HEK293 (cell line): Measurements from ENCODE around the gene PGBD5.
A peak's percentile ranks its signal among the peaks of the same experiment; 100 is the strongest.

Experiments used
- CTCF ChIA-PET: fragments of 350-600 bp; formaldehyde crosslinking; extraction: SDS; loops from one replicate; lab custom pipeline; 2021; ENCODE audit warnings: antibody characterized with exemption; lab: Yijun Ruan, JAX
- POLR2A ChIA-PET: fragments of 300-600 bp; formaldehyde crosslinking; extraction: SDS; loops from one replicate; lab custom pipeline; 2020; ENCODE audit warnings: antibody characterized with exemption, inconsistent platforms; lab: Yijun Ruan, JAX
- H3K27ac ChIP-seq: fragments of 200-500 bp; sonication (Bioruptor generic); 2 replicates; pipeline ENCODE4 v1.5.1; 2014; ENCODE audit warnings: low read depth, low read length, control low read depth, inconsistent platforms; ENCODE audit errors: extremely low read depth
- H3K36me3 ChIP-seq, 2 experiments: fragments of 200-500 bp in 1 of 2; sonication (Bioruptor generic) in 1 of 2; 1 replicate in 1 of 2; 2 replicates in 1 of 2; pipeline ENCODE4 v1.5.1; 2014 to 2017; ENCODE audit warnings: inconsistent platforms in 2 of 2, low read length in 2 of 2; ENCODE audit not compliant: control insufficient read depth in 2 of 2, insufficient read depth in 1 of 2
- H3K4me1 ChIP-seq: fragments of 200-500 bp; sonication (Bioruptor generic); 2 replicates; pipeline ENCODE4 v1.5.1; 2014; ENCODE audit warnings: mild to moderate bottlenecking, low read length, inconsistent platforms; ENCODE audit not compliant: control insufficient read depth, insufficient read depth
- H3K4me3 ChIP-seq: 2 replicates; pipeline ENCODE4 v1.5.1; 2011; ENCODE audit warnings: low read depth, mild to moderate bottlenecking, control low read depth, low read length, moderate library complexity
- H3K9me3 ChIP-seq: fragments of 200-500 bp; sonication (Bioruptor generic); 2 replicates; pipeline ENCODE4 v1.5.1; 2014; ENCODE audit warnings: low read depth, low read length, inconsistent platforms; ENCODE audit not compliant: control insufficient read depth, insufficient read depth
- HOXD13 ChIP-seq: sonication (generic); formaldehyde crosslinking; IDR thresholded peaks from 2 replicates; pipeline ENCODE4 v1.8.0; 2022; ENCODE audit warnings: missing genetic modification reagents, borderline replicate concordance
- KLF1 ChIP-seq: fragments of 450-650 bp; formaldehyde crosslinking; IDR thresholded peaks from 2 replicates; pipeline ENCODE4 v1.5.1; 2016; ENCODE audit warnings: missing biosample characterization, missing genetic modification characterization
- KLF16 ChIP-seq: fragments of 450-650 bp; formaldehyde crosslinking; IDR thresholded peaks from 2 replicates; pipeline ENCODE4 v1.5.1; 2017; ENCODE audit warnings: missing biosample characterization, missing genetic modification characterization
- PRDM1 ChIP-seq: fragments of 450-650 bp; formaldehyde crosslinking; IDR thresholded peaks from 2 replicates; pipeline ENCODE4; 2016; ENCODE audit warnings: missing biosample characterization, missing genetic modification characterization
- REPIN1 ChIP-seq: fragments of 450-650 bp; formaldehyde crosslinking; IDR thresholded peaks from 2 replicates; pipeline ENCODE4 v1.5.1; 2017; ENCODE audit warnings: missing biosample characterization, missing genetic modification characterization, low read depth
- ZNF132 ChIP-seq: fragments of 450-650 bp; formaldehyde crosslinking; IDR thresholded peaks from 2 replicates; pipeline ENCODE4 v1.5.1; 2017; ENCODE audit warnings: missing biosample characterization, missing genetic modification characterization, borderline replicate concordance
- ZNF221 ChIP-seq: fragments of 450-650 bp; formaldehyde crosslinking; IDR thresholded peaks from 2 replicates; pipeline ENCODE4 v1.5.1; 2017; ENCODE audit warnings: missing biosample characterization, missing genetic modification characterization, borderline replicate concordance
- ZNF48 ChIP-seq: fragments of 450-650 bp; formaldehyde crosslinking; IDR thresholded peaks from 2 replicates; pipeline ENCODE4 v1.5.1; 2016; ENCODE audit warnings: missing biosample characterization, missing genetic modification characterization
- ZNF501 ChIP-seq: fragments of 450-650 bp; formaldehyde crosslinking; IDR thresholded peaks from 2 replicates; pipeline ENCODE4 v1.5.1; 2016; ENCODE audit warnings: missing biosample characterization, missing genetic modification characterization
- ZNF555 ChIP-seq: fragments of 450-650 bp; formaldehyde crosslinking; conservative IDR thresholded peaks from 2 replicates; pipeline ENCODE4 v1.5.1; 2017; ENCODE audit warnings: missing biosample characterization, mild to moderate bottlenecking, missing genetic modification characterization, inconsistent platforms
- ZNF785 ChIP-seq: fragments of 450-650 bp; formaldehyde crosslinking; IDR thresholded peaks from 2 replicates; pipeline ENCODE4 v1.5.1; 2016; ENCODE audit warnings: missing biosample characterization, missing genetic modification characterization
- TF ChIP-seq, protein P1 (sequence below): fragments of 450-650 bp; formaldehyde crosslinking; IDR thresholded peaks from 2 replicates; pipeline ENCODE4 v1.5.1; 2016; ENCODE audit warnings: missing biosample characterization, missing genetic modification characterization, borderline replicate concordance
- TF ChIP-seq, protein P2 (sequence below): fragments of 450-650 bp; formaldehyde crosslinking; IDR thresholded peaks from 2 replicates; pipeline ENCODE4 v1.5.1; 2016; ENCODE audit warnings: missing biosample characterization, missing genetic modification characterization, borderline replicate concordance
- TF ChIP-seq, protein P3 (sequence below): fragments of 450-650 bp; formaldehyde crosslinking; IDR thresholded peaks from 2 replicates; pipeline ENCODE4 v1.5.1; 2016; ENCODE audit warnings: missing biosample characterization, missing genetic modification characterization
- TF ChIP-seq, protein P4 (sequence below): fragments of 450-650 bp; formaldehyde crosslinking; IDR thresholded peaks from 2 replicates; pipeline ENCODE4 v1.5.1; 2016; ENCODE audit warnings: missing biosample characterization, missing genetic modification characterization
- TF ChIP-seq, protein P5 (sequence below): fragments of 450-650 bp; formaldehyde crosslinking; IDR thresholded peaks from 2 replicates; pipeline ENCODE4 v1.5.1; 2016; ENCODE audit warnings: missing biosample characterization, missing genetic modification characterization, low read depth
- TF ChIP-seq, protein P6 (sequence below): fragments of 450-650 bp; formaldehyde crosslinking; IDR thresholded peaks from 2 replicates; pipeline ENCODE4 v1.5.1; 2016; ENCODE audit warnings: missing biosample characterization, missing genetic modification characterization

The PGBD5 gene

DNA sequence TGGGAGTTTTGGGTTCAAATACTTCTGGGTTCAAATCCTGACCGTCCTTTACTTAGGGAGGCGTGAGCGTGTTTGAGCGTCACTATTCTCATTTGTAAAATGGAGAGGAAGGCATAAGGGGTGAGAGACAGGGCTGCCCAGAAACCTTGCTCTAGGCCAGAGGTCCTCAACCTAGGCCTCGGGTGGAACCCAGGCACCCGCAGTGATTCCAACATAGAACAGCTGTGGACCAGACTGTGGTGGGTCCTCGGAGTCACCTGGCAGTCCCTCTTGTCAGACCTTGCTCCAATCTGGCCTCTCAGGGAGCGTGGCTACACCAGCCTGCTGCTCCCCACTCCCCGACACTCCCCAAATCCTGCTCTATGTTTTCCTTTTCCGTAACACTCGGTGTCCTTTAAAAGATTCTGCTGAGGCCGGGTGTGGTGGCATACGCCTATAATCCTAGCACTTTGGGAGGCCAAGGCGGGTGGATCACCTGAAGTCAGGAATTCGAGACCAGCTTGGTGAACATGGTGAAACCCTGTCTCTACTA lies 116.4 kb downstream of the PGBD5 start:
- CTCF ChIA-PET, result interaction anchor here (0.5 to 2.6 kb wide), 20 partner anchors 11 to 659 kb away, joined by 3 to 10 read pairs (median 3); no protein-coding TSS in a partner anchor
- POLR2A ChIA-PET, result interaction anchor here (0.8 to 1.1 kb wide), 2 partner anchors 67 to 648 kb away, joined by 3 read pairs; no protein-coding TSS in a partner anchor

DNA sequence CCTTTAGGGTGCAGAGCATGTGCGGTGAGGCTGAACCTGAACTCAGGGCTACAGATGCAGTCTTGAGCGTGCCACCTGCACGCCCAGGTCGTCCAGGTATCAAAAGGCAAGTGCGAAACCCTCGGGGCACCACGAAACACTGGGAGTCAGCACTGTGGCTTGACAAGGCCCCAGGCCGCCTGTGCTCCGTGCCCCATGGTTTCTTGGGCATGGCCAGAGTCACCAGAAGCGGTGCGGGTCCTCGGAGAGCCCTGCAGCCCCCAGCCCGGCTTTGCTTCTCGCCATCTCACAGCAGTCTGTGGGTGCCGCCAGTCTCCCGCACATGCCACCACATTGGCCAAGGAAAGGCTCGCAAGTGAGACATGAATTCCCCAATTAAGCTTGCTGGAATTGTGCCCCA lies 117.3 kb downstream of the PGBD5 start:
- ChIA-PET POLR2A (no interaction called here), CTCF (interaction anchor here (0.7 to 2.6 kb wide), 5 partner anchors 272 to 1082 kb away, joined by 3 to 10 read pairs (median 3); no protein-coding TSS in a partner anchor)
- Histone ChIP-seq H3K27ac (no peak overlapping the region), H3K9me3 (no peaks in the 10 kb centered on the region), H3K4me3 (no peak overlapping the region), H3K4me1 (no peaks in the 10 kb centered on the region), H3K36me3 (no peaks in the 10 kb centered on the region)
- no peak for TF ChIP-seq ZNF48 (tag by site-specific recombination)
- TF ChIP-seq, protein P1, sequence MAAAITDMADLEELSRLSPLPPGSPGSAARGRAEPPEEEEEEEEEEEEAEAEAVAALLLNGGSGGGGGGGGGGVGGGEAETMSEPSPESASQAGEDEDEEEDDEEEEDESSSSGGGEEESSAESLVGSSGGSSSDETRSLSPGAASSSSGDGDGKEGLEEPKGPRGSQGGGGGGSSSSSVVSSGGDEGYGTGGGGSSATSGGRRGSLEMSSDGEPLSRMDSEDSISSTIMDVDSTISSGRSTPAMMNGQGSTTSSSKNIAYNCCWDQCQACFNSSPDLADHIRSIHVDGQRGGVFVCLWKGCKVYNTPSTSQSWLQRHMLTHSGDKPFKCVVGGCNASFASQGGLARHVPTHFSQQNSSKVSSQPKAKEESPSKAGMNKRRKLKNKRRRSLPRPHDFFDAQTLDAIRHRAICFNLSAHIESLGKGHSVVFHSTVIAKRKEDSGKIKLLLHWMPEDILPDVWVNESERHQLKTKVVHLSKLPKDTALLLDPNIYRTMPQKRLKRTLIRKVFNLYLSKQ (tag by site-specific recombination), result no peak
- TF ChIP-seq ZNF785, result no peak
- no peak for TF ChIP-seq PRDM1
- TF ChIP-seq ZNF555 (tag by site-specific recombination), result no peak
- TF ChIP-seq, protein P2, sequence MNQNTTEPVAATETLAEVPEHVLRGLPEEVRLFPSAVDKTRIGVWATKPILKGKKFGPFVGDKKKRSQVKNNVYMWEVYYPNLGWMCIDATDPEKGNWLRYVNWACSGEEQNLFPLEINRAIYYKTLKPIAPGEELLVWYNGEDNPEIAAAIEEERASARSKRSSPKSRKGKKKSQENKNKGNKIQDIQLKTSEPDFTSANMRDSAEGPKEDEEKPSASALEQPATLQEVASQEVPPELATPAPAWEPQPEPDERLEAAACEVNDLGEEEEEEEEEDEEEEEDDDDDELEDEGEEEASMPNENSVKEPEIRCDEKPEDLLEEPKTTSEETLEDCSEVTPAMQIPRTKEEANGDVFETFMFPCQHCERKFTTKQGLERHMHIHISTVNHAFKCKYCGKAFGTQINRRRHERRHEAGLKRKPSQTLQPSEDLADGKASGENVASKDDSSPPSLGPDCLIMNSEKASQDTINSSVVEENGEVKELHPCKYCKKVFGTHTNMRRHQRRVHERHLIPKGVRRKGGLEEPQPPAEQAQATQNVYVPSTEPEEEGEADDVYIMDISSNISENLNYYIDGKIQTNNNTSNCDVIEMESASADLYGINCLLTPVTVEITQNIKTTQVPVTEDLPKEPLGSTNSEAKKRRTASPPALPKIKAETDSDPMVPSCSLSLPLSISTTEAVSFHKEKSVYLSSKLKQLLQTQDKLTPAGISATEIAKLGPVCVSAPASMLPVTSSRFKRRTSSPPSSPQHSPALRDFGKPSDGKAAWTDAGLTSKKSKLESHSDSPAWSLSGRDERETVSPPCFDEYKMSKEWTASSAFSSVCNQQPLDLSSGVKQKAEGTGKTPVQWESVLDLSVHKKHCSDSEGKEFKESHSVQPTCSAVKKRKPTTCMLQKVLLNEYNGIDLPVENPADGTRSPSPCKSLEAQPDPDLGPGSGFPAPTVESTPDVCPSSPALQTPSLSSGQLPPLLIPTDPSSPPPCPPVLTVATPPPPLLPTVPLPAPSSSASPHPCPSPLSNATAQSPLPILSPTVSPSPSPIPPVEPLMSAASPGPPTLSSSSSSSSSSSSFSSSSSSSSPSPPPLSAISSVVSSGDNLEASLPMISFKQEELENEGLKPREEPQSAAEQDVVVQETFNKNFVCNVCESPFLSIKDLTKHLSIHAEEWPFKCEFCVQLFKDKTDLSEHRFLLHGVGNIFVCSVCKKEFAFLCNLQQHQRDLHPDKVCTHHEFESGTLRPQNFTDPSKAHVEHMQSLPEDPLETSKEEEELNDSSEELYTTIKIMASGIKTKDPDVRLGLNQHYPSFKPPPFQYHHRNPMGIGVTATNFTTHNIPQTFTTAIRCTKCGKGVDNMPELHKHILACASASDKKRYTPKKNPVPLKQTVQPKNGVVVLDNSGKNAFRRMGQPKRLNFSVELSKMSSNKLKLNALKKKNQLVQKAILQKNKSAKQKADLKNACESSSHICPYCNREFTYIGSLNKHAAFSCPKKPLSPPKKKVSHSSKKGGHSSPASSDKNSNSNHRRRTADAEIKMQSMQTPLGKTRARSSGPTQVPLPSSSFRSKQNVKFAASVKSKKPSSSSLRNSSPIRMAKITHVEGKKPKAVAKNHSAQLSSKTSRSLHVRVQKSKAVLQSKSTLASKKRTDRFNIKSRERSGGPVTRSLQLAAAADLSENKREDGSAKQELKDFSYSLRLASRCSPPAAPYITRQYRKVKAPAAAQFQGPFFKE (tag by site-specific recombination), result no peak
- TF ChIP-seq HOXD13 (CRISPR knock-in tag), result no peak
- TF ChIP-seq KLF16 (tag by site-specific recombination), result no peak
- no peak for TF ChIP-seq REPIN1 (tag by site-specific recombination)

More for the DNA sequence above, 116.4 kb downstream of the PGBD5 start:
- H3K27ac ChIP-seq, result no peak overlapping the region
- no peaks in the 10 kb centered on the region for H3K4me1 ChIP-seq
- no peaks in the 10 kb centered on the region for H3K36me3 ChIP-seq
- TF ChIP-seq, protein P3, sequence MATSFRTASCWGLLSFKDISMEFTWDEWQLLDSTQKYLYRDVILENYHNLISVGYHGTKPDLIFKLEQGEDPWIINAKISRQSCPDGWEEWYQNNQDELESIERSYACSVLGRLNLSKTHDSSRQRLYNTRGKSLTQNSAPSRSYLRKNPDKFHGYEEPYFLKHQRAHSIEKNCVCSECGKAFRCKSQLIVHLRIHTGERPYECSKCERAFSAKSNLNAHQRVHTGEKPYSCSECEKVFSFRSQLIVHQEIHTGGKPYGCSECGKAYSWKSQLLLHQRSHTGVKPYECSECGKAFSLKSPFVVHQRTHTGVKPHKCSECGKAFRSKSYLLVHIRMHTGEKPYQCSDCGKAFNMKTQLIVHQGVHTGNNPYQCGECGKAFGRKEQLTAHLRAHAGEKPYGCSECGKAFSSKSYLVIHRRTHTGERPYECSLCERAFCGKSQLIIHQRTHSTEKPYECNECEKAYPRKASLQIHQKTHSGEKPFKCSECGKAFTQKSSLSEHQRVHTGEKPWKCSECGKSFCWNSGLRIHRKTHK (tag by site-specific recombination), result no peak
- 0 out of 2 replicates have a peak, but pooled peaks have one; percentile 22 for TF ChIP-seq KLF1 (tag by site-specific recombination)
- TF ChIP-seq, protein P4, sequence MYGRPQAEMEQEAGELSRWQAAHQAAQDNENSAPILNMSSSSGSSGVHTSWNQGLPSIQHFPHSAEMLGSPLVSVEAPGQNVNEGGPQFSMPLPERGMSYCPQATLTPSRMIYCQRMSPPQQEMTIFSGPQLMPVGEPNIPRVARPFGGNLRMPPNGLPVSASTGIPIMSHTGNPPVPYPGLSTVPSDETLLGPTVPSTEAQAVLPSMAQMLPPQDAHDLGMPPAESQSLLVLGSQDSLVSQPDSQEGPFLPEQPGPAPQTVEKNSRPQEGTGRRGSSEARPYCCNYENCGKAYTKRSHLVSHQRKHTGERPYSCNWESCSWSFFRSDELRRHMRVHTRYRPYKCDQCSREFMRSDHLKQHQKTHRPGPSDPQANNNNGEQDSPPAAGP (tag by site-specific recombination), result no peak
- TF ChIP-seq, protein P5, sequence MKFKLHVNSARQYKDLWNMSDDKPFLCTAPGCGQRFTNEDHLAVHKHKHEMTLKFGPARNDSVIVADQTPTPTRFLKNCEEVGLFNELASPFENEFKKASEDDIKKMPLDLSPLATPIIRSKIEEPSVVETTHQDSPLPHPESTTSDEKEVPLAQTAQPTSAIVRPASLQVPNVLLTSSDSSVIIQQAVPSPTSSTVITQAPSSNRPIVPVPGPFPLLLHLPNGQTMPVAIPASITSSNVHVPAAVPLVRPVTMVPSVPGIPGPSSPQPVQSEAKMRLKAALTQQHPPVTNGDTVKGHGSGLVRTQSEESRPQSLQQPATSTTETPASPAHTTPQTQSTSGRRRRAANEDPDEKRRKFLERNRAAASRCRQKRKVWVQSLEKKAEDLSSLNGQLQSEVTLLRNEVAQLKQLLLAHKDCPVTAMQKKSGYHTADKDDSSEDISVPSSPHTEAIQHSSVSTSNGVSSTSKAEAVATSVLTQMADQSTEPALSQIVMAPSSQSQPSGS (tag by site-specific recombination), result no peak
- TF ChIP-seq, protein P6, sequence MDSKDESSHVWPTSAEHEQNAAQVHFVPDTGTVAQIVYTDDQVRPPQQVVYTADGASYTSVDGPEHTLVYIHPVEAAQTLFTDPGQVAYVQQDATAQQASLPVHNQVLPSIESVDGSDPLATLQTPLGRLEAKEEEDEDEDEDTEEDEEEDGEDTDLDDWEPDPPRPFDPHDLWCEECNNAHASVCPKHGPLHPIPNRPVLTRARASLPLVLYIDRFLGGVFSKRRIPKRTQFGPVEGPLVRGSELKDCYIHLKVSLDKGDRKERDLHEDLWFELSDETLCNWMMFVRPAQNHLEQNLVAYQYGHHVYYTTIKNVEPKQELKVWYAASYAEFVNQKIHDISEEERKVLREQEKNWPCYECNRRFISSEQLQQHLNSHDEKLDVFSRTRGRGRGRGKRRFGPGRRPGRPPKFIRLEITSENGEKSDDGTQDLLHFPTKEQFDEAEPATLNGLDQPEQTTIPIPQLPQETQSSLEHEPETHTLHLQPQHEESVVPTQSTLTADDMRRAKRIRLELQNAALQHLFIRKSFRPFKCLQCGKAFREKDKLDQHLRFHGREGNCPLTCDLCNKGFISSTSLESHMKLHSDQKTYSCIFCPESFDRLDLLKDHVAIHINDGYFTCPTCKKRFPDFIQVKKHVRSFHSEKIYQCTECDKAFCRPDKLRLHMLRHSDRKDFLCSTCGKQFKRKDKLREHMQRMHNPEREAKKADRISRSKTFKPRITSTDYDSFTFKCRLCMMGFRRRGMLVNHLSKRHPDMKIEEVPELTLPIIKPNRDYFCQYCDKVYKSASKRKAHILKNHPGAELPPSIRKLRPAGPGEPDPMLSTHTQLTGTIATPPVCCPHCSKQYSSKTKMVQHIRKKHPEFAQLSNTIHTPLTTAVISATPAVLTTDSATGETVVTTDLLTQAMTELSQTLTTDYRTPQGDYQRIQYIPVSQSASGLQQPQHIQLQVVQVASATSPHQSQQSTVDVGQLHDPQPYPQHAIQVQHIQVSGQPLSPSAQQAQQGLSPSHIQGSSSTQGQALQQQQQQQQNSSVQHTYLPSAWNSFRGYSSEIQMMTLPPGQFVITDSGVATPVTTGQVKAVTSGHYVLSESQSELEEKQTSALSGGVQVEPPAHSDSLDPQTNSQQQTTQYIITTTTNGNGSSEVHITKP (tag by site-specific recombination), result no peak
- TF ChIP-seq ZNF132 (tag by site-specific recombination), result no peak
- no peak for TF ChIP-seq ZNF221 (tag by site-specific recombination)
- no peak for TF ChIP-seq ZNF501 (tag by site-specific recombination)
- no peak overlapping the region for H3K4me3 ChIP-seq
- no peaks in the 10 kb centered on the region for H3K9me3 ChIP-seq
